A673 (cell line): ENCODE measurements around the gene SNORC.

Experiments
- CTCF ChIP-seq: fragments of 300-800, 200-600 bp; sonication (generic); conservative IDR thresholded peaks from 2 replicates; pipeline ENCODE4 v1.5.1; 2017; ENCODE audit warnings: low read depth, mild to moderate bottlenecking, antibody characterized with exemption, low read length, moderate library complexity, mixed read lengths
- EZH2 ChIP-seq: fragments of 200-600 bp; sonication (generic); IDR thresholded peaks from 2 replicates; pipeline ENCODE4 v1.6.1; 2017; ENCODE audit warnings: borderline replicate concordance, low read depth, mild to moderate bottlenecking, mixed read lengths, antibody characterized with exemption, low read length; ENCODE audit not compliant: poor library complexity, severe bottlenecking

GRCh38 chr2:232888099-232888836, 18.2 kb downstream of the SNORC start:
- TF ChIP-seq CTCF (no peak), EZH2 (no peak)
